Common myeloid progenitor, CD34-positive (primary cell): ENCODE data around the gene WDR88.
"Not testable (repeated sequence)": the region's sequence is repeated elsewhere in the genome, so short reads cannot be mapped to it uniquely, and the experiment has no call there.

Experiments
- CTCF ChIA-PET: fragments of 350-600 bp; sonication (Branson Sonifier 250); formaldehyde crosslinking; loops from one replicate; lab custom pipeline; 2021; ENCODE audit warnings: antibody characterized with exemption; lab: Charles Lee
- POLR2A ChIA-PET: fragments of 350-600 bp; sonication (Branson Sonifier 250); formaldehyde crosslinking; loops from one replicate; lab custom pipeline; 2021; ENCODE audit warnings: antibody characterized with exemption; lab: Charles Lee
- DNase-seq, 3 donors: peaks; one replicate each; pipeline versions ENCODE4 v3.0.0 to v3.0.0-alpha.2; 2013
- H3K27ac ChIP-seq, 2 experiments: 1 replicate in 1 of 2; 2 replicates in 1 of 2; pipeline ENCODE4 v1.7.0; 2013; ENCODE audit warnings: inconsistent platforms in 2 of 2, low read length in 2 of 2, mild to moderate bottlenecking in 2 of 2, low read depth in 1 of 2, moderate library complexity in 1 of 2; ENCODE audit not compliant: severe bottlenecking in 2 of 2, insufficient read depth in 1 of 2, poor library complexity in 1 of 2
- H3K27me3 ChIP-seq, 5 experiments: replicated peaks in 2 of 5; 1 replicate in 3 of 5; 2 replicates in 2 of 5; pipeline versions ENCODE4 v1.6.1 to v1.7.0; 2013; ENCODE audit warnings: low read length in 4 of 5, mild to moderate bottlenecking in 2 of 5, moderate library complexity in 2 of 5, inconsistent platforms in 1 of 5; ENCODE audit not compliant: insufficient read depth in 5 of 5, control insufficient read depth in 4 of 5
- H3K36me3 ChIP-seq, 4 experiments: 1 replicate in 2 of 4; 2 replicates in 2 of 4; pipeline versions ENCODE4 v1.6.1 to v1.7.0; 2013; ENCODE audit warnings: low read length in 3 of 4, control low read depth in 1 of 4, mild to moderate bottlenecking in 1 of 4; ENCODE audit not compliant: control insufficient read depth in 4 of 4, insufficient read depth in 4 of 4
- H3K4me1 ChIP-seq, 4 experiments: 1 replicate in 3 of 4; 2 replicates in 1 of 4; pipeline versions ENCODE4 v1.6.1 to v1.7.1; 2013; ENCODE audit warnings: low read length in 3 of 4, mild to moderate bottlenecking in 3 of 4, control low read depth in 1 of 4, inconsistent platforms in 1 of 4, moderate library complexity in 1 of 4; ENCODE audit not compliant: control insufficient read depth in 4 of 4, insufficient read depth in 4 of 4; ENCODE audit errors: control extremely low read depth in 1 of 4
- H3K4me3 ChIP-seq, 7 experiments: 1 replicate in 4 of 7; 2 replicates in 3 of 7; pipeline versions ENCODE4 v1.5.1 to v1.7.0; 2013; ENCODE audit warnings: mild to moderate bottlenecking in 7 of 7, low read length in 6 of 7, moderate library complexity in 6 of 7, inconsistent platforms in 2 of 7, low read depth in 2 of 7, control low read depth in 1 of 7; ENCODE audit not compliant: insufficient read depth in 4 of 7, control insufficient read depth in 1 of 7; ENCODE audit errors: extremely low read depth in 1 of 7
- H3K9me3 ChIP-seq, 5 experiments: 1 replicate in 4 of 5; 2 replicates in 1 of 5; pipeline versions ENCODE4 v1.6.1 to v1.7.1; 2013; ENCODE audit warnings: low read length in 4 of 5, mild to moderate bottlenecking in 2 of 5, inconsistent platforms in 1 of 5, low read depth in 1 of 5, moderate library complexity in 1 of 5; ENCODE audit not compliant: control insufficient read depth in 4 of 5, insufficient read depth in 2 of 5; ENCODE audit errors: control extremely low read depth in 1 of 5
- WGBS: methylation state at CpG from one replicate; pipeline ENCODE4 v1.1.5; 2013; ENCODE audit not compliant: insufficient coverage; 5-methylcytosine and 5-hydroxymethylcytosine counted together

WDR88 gene

DNA sequence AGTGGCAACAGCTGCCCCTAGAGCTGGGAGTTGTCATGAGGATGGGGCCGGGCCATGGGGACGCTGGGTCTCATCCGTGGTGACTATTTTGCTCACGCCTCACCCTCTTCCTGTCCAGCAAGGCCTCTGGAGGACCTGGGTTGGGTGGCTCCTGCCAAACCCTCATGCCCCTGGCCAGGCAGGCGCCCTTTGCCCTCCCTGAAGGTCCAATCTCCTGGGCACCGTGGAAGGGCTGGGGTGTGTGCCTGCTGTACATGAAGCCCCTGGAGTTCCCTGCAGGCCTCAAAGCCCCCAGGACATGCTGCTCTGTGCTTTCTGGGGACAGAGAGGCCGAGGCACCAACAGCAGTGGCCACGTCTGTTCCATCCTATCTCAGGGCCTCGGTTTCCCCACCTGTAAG, 76.0 kb downstream of the WDR88 start:
- WGBS = 94% methylated on average over 8 of the region's 9 CpGs
- H3K4me3 ChIP-seq = no peak overlapping the region
- peaks cover 0 to 17% (median 11%) of the 10 kb centered on the region in 4 experiments for H3K4me1 ChIP-seq
- POLR2A ChIA-PET = interaction anchor here (0.6 kb wide), 1 partner anchor 533 kb away, joined by 3 read pairs; no protein-coding TSS in a partner anchor
- peaks cover 0 to 22% (median 0%) of the 10 kb centered on the region in 4 experiments for H3K36me3 ChIP-seq
- no peaks in the 10 kb centered on the region for H3K9me3 ChIP-seq
- CTCF ChIA-PET = interaction anchor here (1.2 kb wide), 1 partner anchor 64 kb away, joined by 3 read pairs; no protein-coding TSS in a partner anchor
- H3K27me3 ChIP-seq = no peaks in the 10 kb centered on the region
- DNase-seq = no peak
- no peak overlapping the region for H3K27ac ChIP-seq

DNA sequence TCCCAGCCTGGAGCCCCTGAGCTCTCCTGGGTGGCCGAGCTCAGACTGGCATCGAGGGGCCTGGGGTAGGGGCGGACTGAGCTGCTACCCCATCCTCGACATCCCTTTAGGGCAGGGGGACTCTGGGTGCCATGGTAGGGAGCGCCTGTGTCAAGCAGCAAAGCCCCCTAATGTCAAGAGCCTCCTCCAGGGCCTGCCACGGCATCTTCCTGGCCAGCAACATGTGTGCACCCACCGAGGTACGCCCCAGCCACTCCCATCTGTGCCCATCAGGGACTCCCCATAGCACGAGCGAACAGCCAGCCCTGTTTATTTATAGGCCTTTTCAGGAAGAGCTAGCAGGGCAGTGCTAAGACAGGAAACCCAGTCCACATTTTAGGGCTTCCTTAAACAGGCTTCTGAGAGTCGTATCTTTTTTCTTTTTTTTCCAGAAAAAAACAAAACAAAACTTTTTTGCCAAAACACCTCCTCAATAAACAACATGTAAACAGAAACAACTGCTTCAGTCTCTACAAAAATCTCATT, 76.5 kb downstream of the WDR88 start:
- H3K4me3 ChIP-seq = no peak overlapping the region
- no peak for DNase-seq
- peaks cover 0 to 17% (median 11%) of the 10 kb centered on the region in 4 experiments for H3K4me1 ChIP-seq
- WGBS = 41% methylated on average over 11 of the region's 11 CpGs
- ChIA-PET POLR2A (interaction anchor here (0.6 kb wide), 1 partner anchor 532 kb away, joined by 3 read pairs; no protein-coding TSS in a partner anchor), CTCF (interaction anchor here (1.2 to 1.3 kb wide), 2 partner anchors 24 to 64 kb away, joined by 3 to 5 read pairs; no protein-coding TSS in a partner anchor)
- no peaks in the 10 kb centered on the region for H3K27me3 ChIP-seq
- no peak overlapping the region for H3K27ac ChIP-seq
- peaks cover 0 to 17% (median 0%) of the 10 kb centered on the region in 4 experiments for H3K36me3 ChIP-seq
- H3K9me3 ChIP-seq = no peaks in the 10 kb centered on the region

DNA sequence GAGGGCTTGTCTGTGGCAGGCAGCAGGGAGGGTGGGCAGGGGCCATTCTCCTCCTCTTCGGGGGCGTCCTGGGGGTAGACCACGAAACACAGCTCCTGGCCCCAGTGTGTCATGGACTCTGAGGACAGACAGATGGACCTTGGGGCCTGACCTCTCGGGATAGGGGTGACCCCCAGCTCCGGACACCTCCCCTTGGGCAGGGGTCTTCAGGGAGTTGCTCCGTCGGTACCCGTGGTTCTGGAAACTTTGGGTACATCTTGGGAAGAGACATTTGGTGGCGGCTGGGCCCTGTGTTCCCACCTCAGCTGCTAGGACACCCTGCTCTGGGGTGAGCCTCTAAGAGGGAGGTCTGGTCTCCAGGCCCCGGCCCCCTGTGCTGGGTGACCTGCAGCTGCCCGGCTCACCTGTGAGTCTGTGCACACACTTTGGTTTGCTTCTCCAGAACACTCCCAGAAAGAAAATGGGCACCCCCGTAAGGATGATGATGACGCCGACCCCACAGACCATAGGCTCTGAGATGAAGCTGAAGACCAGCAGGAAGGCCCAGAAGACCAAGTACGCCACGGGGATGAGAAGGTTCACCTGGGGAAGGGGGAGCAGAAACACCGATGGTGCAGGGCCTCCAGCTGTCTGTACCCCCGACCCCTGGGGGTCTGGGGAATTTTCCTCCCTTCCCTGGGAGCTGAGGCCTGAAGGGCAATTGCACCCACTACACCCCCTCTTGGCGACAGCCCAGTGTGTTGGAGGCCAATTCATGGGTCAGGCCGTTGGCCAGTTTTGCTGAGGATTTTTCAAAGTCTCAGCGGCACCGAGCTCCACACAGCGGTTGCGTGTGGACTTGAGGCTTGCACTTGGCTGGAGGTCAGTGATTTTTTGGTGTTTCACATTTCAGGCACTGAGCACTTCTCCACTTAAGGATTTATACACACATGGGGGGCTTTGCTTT, 77.3 kb downstream of the WDR88 start:
- peaks cover 0 to 17% (median 11%) of the 10 kb centered on the region in 4 experiments for H3K4me1 ChIP-seq
- H3K9me3 ChIP-seq = no peaks in the 10 kb centered on the region
- H3K36me3 ChIP-seq = peaks cover 0 to 15% (median 0%) of the 10 kb centered on the region in 4 experiments
- CTCF ChIA-PET = interaction anchor here (0.7 to 1.6 kb wide), 5 partner anchors 10 to 175 kb away, joined by 3 to 5 read pairs (median 3); no protein-coding TSS in a partner anchor
- POLR2A ChIA-PET = interaction anchor here (0.6 kb wide), 1 partner anchor 781 kb away, joined by 4 read pairs; no protein-coding TSS in a partner anchor
- no peaks in the 10 kb centered on the region for H3K27me3 ChIP-seq
- no peak for DNase-seq
- no peak overlapping the region for H3K27ac ChIP-seq
- no peak overlapping the region for H3K4me3 ChIP-seq
- 92% methylated on average over 22 of the region's 24 CpGs for WGBS

DNA sequence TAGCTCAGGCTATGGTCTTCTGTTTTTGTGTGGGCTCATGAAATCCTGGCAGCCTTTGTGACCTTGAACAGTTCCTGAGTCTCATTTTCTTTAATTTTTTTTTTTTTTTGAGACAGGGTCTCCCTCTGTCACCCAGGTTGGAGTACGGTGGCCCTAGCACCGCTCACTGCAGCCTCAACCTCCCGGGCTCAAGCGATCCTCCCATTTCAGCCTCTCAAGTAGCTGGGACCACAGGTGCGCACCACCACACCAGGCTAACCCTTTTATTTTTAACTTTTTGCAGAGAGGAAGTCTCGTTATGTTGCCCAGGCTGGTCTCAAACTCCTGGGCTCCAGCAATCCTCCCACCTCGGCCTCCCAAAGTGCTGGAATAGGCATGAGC, 77.9 kb downstream of the WDR88 start:
- H3K4me3 ChIP-seq, H3K27ac ChIP-seq, H3K27me3 ChIP-seq, POLR2A ChIA-PET, H3K9me3 ChIP-seq, DNase-seq: not testable (repeated sequence)
- peaks cover 0 to 17% (median 11%) of the 10 kb centered on the region in 4 experiments for H3K4me1 ChIP-seq
- H3K36me3 ChIP-seq = peaks cover 0 to 14% (median 0%) of the 10 kb centered on the region in 4 experiments
- 97% methylated on average over 6 of the region's 7 CpGs for WGBS
- CTCF ChIA-PET = interaction anchor here (0.7 to 1.6 kb wide), 3 partner anchors 9 to 174 kb away, joined by 3 to 5 read pairs (median 3); no protein-coding TSS in a partner anchor

DNA sequence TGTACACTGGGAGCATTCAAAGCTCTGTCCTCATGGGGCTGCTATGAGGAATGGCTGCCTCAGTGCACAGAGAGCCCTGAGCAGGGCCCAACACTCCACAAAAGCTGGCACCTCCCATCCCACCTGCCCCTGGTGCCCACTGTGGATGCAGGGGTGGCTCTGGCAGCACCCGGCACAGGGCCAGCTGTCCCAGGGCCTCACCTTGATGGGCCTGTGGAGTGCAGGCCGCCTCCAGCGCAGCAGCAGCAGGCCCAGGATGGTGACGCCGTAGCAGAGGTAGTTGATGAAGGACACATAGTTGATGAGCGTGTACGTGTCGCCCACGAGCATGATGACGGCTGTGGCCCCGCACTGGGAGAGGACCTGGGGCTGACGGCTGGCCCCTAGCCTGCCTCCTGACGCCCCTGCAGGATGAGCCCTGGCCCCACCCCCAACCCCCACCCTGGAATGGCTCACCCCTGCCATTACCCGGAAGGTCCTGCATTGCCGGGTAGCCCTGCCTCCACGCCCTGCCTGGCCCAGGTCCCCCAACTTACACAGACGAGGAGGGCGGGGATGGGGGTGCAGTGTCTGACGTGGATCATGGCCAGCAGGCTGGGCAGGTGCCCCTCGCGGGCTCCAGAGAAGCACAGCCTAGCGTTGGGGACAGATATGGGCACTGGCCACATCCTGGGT, 78.5 kb downstream of the WDR88 start:
- Histone ChIP-seq H3K27me3 (no peaks in the 10 kb centered on the region), H3K4me3 (no peak overlapping the region), H3K27ac (no peak overlapping the region), H3K4me1 (peaks cover 0 to 17% (median 11%) of the 10 kb centered on the region in 4 experiments), H3K36me3 (peaks cover 0 to 10% (median 0%) of the 10 kb centered on the region in 4 experiments), H3K9me3 (no peaks in the 10 kb centered on the region)
- CTCF ChIA-PET = interaction anchor here (1.6 kb wide), 1 partner anchor 14 kb away, joined by 5 read pairs; no protein-coding TSS in a partner anchor
- 99% methylated on average over 22 of the region's 22 CpGs for WGBS
- DNase-seq = no peak
- POLR2A ChIA-PET = no interaction called here

DNA sequence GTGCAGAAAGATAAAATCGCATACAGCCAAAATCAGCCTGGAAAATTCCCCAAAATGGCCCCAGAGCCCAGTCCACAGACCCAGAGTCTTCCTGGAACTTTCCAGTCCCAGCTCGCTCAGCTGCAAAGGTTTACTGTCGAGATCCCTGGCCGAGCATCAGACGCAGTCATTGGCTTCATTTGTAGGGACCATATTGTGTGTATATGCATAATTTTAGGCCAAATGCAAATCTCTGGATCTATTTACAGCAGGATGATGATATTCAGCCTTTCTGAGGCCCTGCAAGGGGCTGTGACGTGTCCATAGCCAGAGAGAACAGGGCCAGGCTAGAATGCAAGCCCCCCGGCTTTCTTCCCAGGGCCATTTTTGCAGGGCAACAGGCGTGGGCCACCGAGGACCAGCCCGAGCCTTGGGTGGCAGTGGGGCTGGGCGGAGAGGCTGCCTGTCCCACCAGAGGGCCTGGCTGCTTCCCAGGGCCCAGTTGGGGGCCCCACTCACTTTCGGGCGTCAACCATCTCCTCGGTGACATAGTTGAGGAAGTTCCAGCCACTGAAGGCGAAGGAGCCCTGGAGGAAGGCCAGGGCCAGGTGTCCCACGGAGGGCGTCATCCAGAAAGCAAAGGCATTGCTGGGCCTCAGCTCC, 80.0 kb downstream of the WDR88 start:
- ChIA-PET CTCF (no interaction called here), POLR2A (no interaction called here)
- 82% methylated on average over 15 of the region's 17 CpGs for WGBS
- Histone ChIP-seq H3K4me1 (peaks cover 0 to 17% (median 11%) of the 10 kb centered on the region in 4 experiments), H3K4me3 (no peak overlapping the region), H3K36me3 (no peaks in the 10 kb centered on the region), H3K9me3 (no peaks in the 10 kb centered on the region), H3K27me3 (no peaks in the 10 kb centered on the region), H3K27ac (no peak overlapping the region)
- DNase-seq = no peak
